K562 (cell line): ENCODE measurements around the gene ATP5MG. TPM values are rescaled to one million over a fixed set of nuclear protein-coding genes. Genes with fewer than 3 reads are reported as not detected.

Source experiments
- ATAC-seq: fragments of 200-7000 bp; cut with Tn5 transposase; 3 replicates; pipeline ENCODE4 v1.9.1; 2020; ENCODE audit warnings: moderate library complexity
- BruUV-seq: library from RNA; stranded (reverse); fragments of 400-500 nt; replicated peaks from 2 replicates; lab custom pipeline; 2021; lab: Mats Ljungman, UMichigan
- CTCF ChIA-PET: fragments of 300-600 bp; formaldehyde crosslinking; extraction: SDS; loops from one replicate; lab custom pipeline; 2021; ENCODE audit warnings: low intra/inter-chr PET ratio; lab: Yijun Ruan, JAX
- POLR2A ChIA-PET: fragments of 300-600, 350-650 bp; sonication (Branson Sonifier 250); formaldehyde crosslinking; extraction: SDS; loops from one replicate; lab custom pipeline; 2021; ENCODE audit warnings: antibody characterized with exemption, inconsistent platforms; lab: Yijun Ruan, JAX
- DNase-seq, 4 experiments: peaks; one replicate each; pipeline versions ENCODE4 v3.0.0 to v3.0.0-alpha.2; 2011 to 2018; ENCODE audit warnings: low spot score in 3 of 4, mixed read lengths in 3 of 4; ENCODE audit errors: extremely low read depth in 1 of 4
- FAIRE-seq: peaks from 2 replicates; lab custom pipeline; 2011; peaks lifted over from hg19 to GRCh38; lab: Jason Lieb, UNC
- H2AFZ ChIP-seq: 2 replicates; pipeline ENCODE4 v1.6.0; 2011; ENCODE audit warnings: low read depth, low read length, control low read depth, inconsistent platforms
- H3K27ac ChIP-seq: fragments of 200-600 bp; 3 replicates; pipeline ENCODE4 v1.8.0; 2011; ENCODE audit warnings: low read depth, mild to moderate bottlenecking, control low read depth, inconsistent platforms, low read length, moderate library complexity, mixed read lengths; ENCODE audit errors: extremely low read depth
- H3K27me3 ChIP-seq, 2 experiments: fragments of 300-600 bp in 1 of 2; 2 replicates in 1 of 2; 3 replicates in 1 of 2; pipeline versions ENCODE4 v1.6.0 to v1.8.0; 2011; ENCODE audit warnings: inconsistent platforms in 2 of 2, low read length in 2 of 2, mild to moderate bottlenecking in 1 of 2, mixed read lengths in 1 of 2, moderate library complexity in 1 of 2; ENCODE audit not compliant: control insufficient read depth in 2 of 2, insufficient read depth in 2 of 2
- H3K36me3 ChIP-seq: fragments of 300-600 bp; 3 replicates; pipeline ENCODE4 v1.8.0; 2011; ENCODE audit warnings: mild to moderate bottlenecking, low read length, inconsistent platforms; ENCODE audit not compliant: control insufficient read depth, insufficient read depth
- H3K4me1 ChIP-seq, 2 experiments: fragments of 200-600 bp in 1 of 2; replicated peaks in 1 of 2; 2 replicates in 1 of 2; 3 replicates in 1 of 2; pipeline versions ENCODE4 v1.5.1 to v1.8.0; 2011; ENCODE audit warnings: inconsistent platforms in 2 of 2, low read length in 2 of 2, mild to moderate bottlenecking in 1 of 2, mixed read lengths in 1 of 2, moderate library complexity in 1 of 2; ENCODE audit not compliant: control insufficient read depth in 2 of 2, insufficient read depth in 2 of 2
- H3K4me2 ChIP-seq: 2 replicates; pipeline ENCODE4 v1.6.1; 2011; ENCODE audit warnings: low read length, control low read depth, inconsistent platforms, mixed read lengths; ENCODE audit not compliant: insufficient read depth
- H3K4me3 ChIP-seq: fragments of 200-600 bp; sonication (generic), shearing (Covaris generic); 2 replicates; pipeline ENCODE4 v1.5.1; 2016; ENCODE audit warnings: control low read depth, inconsistent platforms
- H3K79me2 ChIP-seq: fragments of 200-600 bp; 3 replicates; pipeline ENCODE4 v1.8.0; 2011; ENCODE audit warnings: low read length, inconsistent platforms; ENCODE audit not compliant: control insufficient read depth, insufficient read depth
- H3K9ac ChIP-seq, 2 experiments: 2 replicates each; pipeline versions ENCODE4 v1.6.0 to v1.6.1; 2011; ENCODE audit warnings: low read depth in 2 of 2, low read length in 2 of 2, control low read depth in 1 of 2, inconsistent platforms in 1 of 2, mild to moderate bottlenecking in 1 of 2, mixed read lengths in 1 of 2; ENCODE audit not compliant: insufficient read depth in 1 of 2
- H3K9me1 ChIP-seq: one replicate; pipeline ENCODE4 v1.6.0; 2011; ENCODE audit warnings: inconsistent platforms, mild to moderate bottlenecking, low read length, moderate library complexity; ENCODE audit not compliant: control insufficient read depth, insufficient read depth
- H3K9me3 ChIP-seq: replicated peaks from 2 replicates; pipeline ENCODE4 v1.5.1; 2011; ENCODE audit warnings: low read depth, low read length, inconsistent platforms; ENCODE audit not compliant: control insufficient read depth, insufficient read depth
- H4K20me1 ChIP-seq: replicated peaks from 2 replicates; pipeline ENCODE4 v1.6.1; 2011; ENCODE audit warnings: low read length, inconsistent platforms, mixed read lengths; ENCODE audit not compliant: control insufficient read depth, insufficient read depth
- FIP1L1 ChIP-seq: fragments of 200-400 bp; formaldehyde crosslinking; IDR thresholded peaks from 2 replicates; pipeline ENCODE4 v1.6.1; 2018; ENCODE audit warnings: mild to moderate bottlenecking, low read depth, low read length; ENCODE audit not compliant: poor library complexity, severe bottlenecking
- HEY1 ChIP-seq: fragments of 250-450 bp; sonication (Bioruptor Pico); IDR thresholded peaks from 2 replicates; pipeline ENCODE4 v1.5.0; 2020; ENCODE audit warnings: mild to moderate bottlenecking, moderate library complexity, borderline replicate concordance
- KDM1A ChIP-seq, 2 experiments: fragments of 450-650 bp; IDR thresholded peaks; 2 replicates each; pipeline ENCODE4 v1.6.1; 2016; ENCODE audit warnings: mild to moderate bottlenecking in 2 of 2
- MAFK ChIP-seq: IDR thresholded peaks from 2 replicates; pipeline ENCODE4 v1.6.1; 2011; ENCODE audit warnings: low read length, improper control_type of control experiment
- NFIX ChIP-seq: fragments of 250-450 bp; sonication (Bioruptor Pico); IDR thresholded peaks from 2 replicates; pipeline ENCODE4 v1.4.0; 2020; ENCODE audit warnings: low read depth, mild to moderate bottlenecking, moderate library complexity
- RCOR1 ChIP-seq, 2 experiments: IDR thresholded peaks; 2 replicates each; pipeline ENCODE4 v1.6.1; 2012; ENCODE audit warnings: low read depth in 2 of 2, low read length in 2 of 2, borderline replicate concordance in 1 of 2, improper control_type of control experiment in 1 of 2
- WGBS: fragments of 100-300 bp; shearing (Covaris generic); methylation state at CpG from one replicate; pipeline ENCODE4 v1.1.6; 2016; ENCODE audit warnings: low coverage, mixed read lengths; ENCODE audit not compliant: insufficient coverage; ENCODE audit errors: missing lambda C conversion rate; 5-methylcytosine and 5-hydroxymethylcytosine counted together
- in situ Hi-C: fragments of 300-500 bp; cut with MboI; formaldehyde crosslinking; loops from 4 replicates; pipeline ENCODE4 v1.15.0; 2018; ENCODE audit warnings: inconsistent platforms, mixed read lengths
- intact Hi-C: fragments of 100-400 bp; cut with micrococcal nuclease; formaldehyde crosslinking; loops from 2 replicates; pipeline ENCODE4 v1.14.2; 2022
- polyA plus RNA-seq, 8 experiments: library from polyadenylated mRNA; depleted of rRNA in 4 of 8; stranded (reverse) in 5 of 8; unstranded in 3 of 8; fragments of >200 nt; fragmentation: Nextera tagmentation in 2 of 8; fragmentation: Illumina TruSeq in 1 of 8; extraction: Ambion mirVana in 2 of 8; extraction: Trizol in 1 of 8; gene quantifications; 2 replicates each; pipeline versions ENCODE4 v1.2.1 to v1.2.3, GENCODE V29; 2011 to 2014; ENCODE audit warnings: inconsistent platforms in 1 of 8, missing spikeins in 1 of 8
- total RNA-seq, 7 experiments: library from RNA; depleted of rRNA in 6 of 7; stranded (reverse); fragments of >200 nt in 6 of 7; fragmentation: Illumina TruSeq in 2 of 7; extraction: Trizol in 2 of 7; gene quantifications; 2 replicates each; pipeline versions ENCODE4 v1.2.1 to v1.2.3, GENCODE V29; 2011 to 2021; ENCODE audit warnings: low replicate concordance in 1 of 7

ATP5MG gene
- total and polyA plus RNA-seq, 9 of the 15 experiments (the other 6 are each of a cell fraction or from before 2014, with no cell fraction given): 301 to 2,138 (median 434) TPM

GRCh38 chr11:118442301-118442700 is 40.9 kb downstream of the ATP5MG start:
- POLR2A ChIA-PET: interaction anchor here (1.6 kb wide), 1 partner anchor 10 kb away, joined by 3 read pairs; no protein-coding TSS in a partner anchor
- H3K9me1 ChIP-seq: peaks cover 4% of the 10 kb centered on the region
- H2AFZ ChIP-seq: no peak overlapping the region
- H3K27me3 ChIP-seq: no peaks in the 10 kb centered on the region
- peaks cover 9 to 30% of the 10 kb centered on the region in 2 experiments; a peak in 4 of 5 replicates for H3K4me1 ChIP-seq
- H3K36me3 ChIP-seq: peaks cover 78% of the 10 kb centered on the region
- CTCF ChIA-PET: no interaction called here
- H4K20me1 ChIP-seq: peaks cover 63% of the 10 kb centered on the region
- H3K9ac ChIP-seq: no peak overlapping the region
- H3K4me3 ChIP-seq: no peak overlapping the region
- DNase-seq (no peak), ATAC-seq (no peak), FAIRE-seq (no peak)
- TF ChIP-seq MAFK: no peak
- TF ChIP-seq HEY1 (CRISPR knock-in tag): no peak
- peak; percentile 40; a peak in 1 of 4 replicates for TF ChIP-seq KDM1A (IDR thresholded peaks at IDR 0.05)
- TF ChIP-seq NFIX: no peak
- 0 out of 4 replicates have a peak, but pooled peaks of 1 of the 2 experiments have one; percentile 18 for TF ChIP-seq RCOR1 (IDR thresholded peaks at IDR 0.05; ENCODE audit: borderline replicate concordance in 1 of 2, low read depth in 2 of 2, low read length in 2 of 2)
- no peak for TF ChIP-seq FIP1L1
- TF ChIP-seq, all 486 proteins: peak for 2
- no peak overlapping the region for H3K27ac ChIP-seq
- H3K4me2 ChIP-seq: no peak overlapping the region
- intact Hi-C loops (no loop called here), in situ Hi-C loops (no loop called here)
- WGBS: 63% methylated on average over 3 of the region's 3 CpGs
- peaks cover 100% of the 10 kb centered on the region for H3K79me2 ChIP-seq
- H3K9me3 ChIP-seq: no peaks in the 10 kb centered on the region
- BruUV-seq: no TSS peak
